K562 (cell line): ENCODE data around the gene PCDH9.

Source experiments
- NFATC3 ChIP-seq: fragments of 450-650 bp; IDR thresholded peaks from 2 replicates; pipeline ENCODE4 v1.6.1; 2017; ENCODE audit warnings: mild to moderate bottlenecking
- POLR2A ChIP-seq: fragments of 450-650 bp; conservative IDR thresholded peaks from 2 replicates; pipeline ENCODE4 v1.6.1; 2016

- TF ChIP-seq NFATC3 = no peak
- TF ChIP-seq POLR2A = no peak
Measured at GRCh38 chr13:67156723-67157060, 73.4 kb downstream of the PCDH9 start.
